Kasumi-1 (cell line): ENCODE data around the gene FAM162A.
"Not testable (repeated sequence)": the region's sequence is repeated elsewhere in the genome, so short reads cannot be mapped to it uniquely, and the experiment has no call there.

Source experiments
- DNase-seq, 2 experiments: peaks; one replicate each; lab custom pipeline; 2025; lab: John Stamatoyannopoulos, UW

The FAM162A gene

DNA sequence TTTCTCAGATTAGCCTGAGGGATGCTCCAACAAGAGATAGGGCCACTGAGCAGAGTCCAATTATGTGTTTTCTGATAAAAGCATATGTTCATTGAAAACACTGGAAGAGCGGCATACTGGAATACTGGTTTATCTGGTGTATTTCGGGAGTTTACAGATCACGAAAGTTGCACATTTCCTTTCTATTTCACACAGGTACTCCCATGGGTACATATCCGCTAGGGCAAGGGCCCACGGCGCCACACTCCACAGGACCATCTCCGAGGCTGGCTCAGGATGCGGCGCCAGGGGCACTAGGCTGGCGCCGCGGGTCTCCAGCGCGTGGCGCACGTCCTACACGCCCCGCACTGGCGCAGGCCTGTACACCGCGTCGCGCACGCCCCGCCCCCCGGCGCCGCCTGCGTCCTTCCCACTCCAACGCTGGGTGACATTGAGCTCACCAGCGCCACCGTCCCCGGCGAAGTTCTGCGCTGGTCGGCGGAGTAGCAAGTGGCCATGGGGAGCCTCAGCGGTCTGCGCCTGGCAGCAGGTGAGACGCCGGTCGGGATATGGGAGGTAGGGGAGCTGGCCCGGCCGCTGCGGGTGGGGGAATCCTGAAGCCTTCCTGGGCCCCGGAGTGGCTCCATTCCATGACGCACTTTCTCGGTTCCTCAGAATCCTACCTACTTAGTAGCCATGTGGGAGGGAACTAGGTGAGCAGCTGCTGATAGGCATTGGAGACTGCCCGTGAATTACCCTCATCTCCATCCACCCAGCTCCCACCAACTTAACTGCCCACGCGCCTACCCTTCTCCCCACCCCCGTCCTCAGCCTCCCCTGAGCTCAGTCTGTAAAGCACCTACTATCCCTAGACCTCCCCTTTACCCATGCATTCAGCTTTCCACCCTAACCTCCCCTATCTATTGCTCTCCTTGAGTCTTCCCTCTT is at the start of gene FAM162A:
FAM162A (plus strand) TSS at position 412 of the 927 bp plus-strand sequence; CDS start at position 496, 84 bp downstream.
- peak; percentile 91 to 92 for DNase-seq

GRCh38 chr3:122342803-122343202 is 41.2 kb upstream of the FAM162A start:
- no peak for DNase-seq

DNA sequence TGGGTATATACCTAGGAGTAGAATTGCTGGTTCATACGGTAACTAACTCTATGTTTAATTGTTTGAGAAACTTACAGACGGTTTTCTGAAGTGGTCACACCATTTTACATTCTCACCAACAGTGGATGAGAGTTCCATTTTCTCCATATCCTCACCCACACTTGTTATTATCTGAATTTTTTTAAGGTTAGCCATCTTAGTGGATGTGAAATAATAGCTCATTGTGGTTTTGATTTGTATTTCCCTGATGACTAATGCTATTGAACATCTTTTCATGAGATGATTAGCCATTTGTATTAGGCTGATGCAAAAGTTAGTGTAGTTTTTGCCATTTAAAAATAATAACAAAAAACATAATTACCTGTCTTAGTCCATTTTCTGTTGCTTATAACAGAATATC is 40.3 kb upstream of the FAM162A start:
- DNase-seq: no peak

- no peak for DNase-seq
Observed at GRCh38 chr3:122349171-122349570, 34.8 kb upstream of the FAM162A start.

GRCh38 chr3:122350814-122351418 is 33.1 kb upstream of the FAM162A start:
- DNase-seq: no peak

DNA sequence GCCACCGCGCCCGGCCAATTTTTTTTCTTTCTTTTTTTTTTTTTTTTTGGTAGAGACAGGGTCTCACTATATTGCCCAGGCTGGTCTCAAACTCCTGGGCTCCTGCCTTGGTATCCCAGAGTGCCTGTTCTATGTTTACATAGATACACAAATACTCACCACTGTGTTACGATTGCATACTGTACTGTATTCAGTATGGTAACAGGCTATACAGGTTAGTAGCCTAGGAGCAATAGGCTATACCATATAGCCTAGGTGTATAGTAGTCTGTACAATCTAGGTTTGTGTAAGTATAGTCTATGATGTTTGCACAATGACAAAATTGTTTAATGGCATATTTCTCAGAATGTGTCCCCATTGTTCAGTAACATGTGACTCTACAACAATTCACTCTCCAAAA is 32.4 kb upstream of the FAM162A start:
- no peak for DNase-seq

DNA sequence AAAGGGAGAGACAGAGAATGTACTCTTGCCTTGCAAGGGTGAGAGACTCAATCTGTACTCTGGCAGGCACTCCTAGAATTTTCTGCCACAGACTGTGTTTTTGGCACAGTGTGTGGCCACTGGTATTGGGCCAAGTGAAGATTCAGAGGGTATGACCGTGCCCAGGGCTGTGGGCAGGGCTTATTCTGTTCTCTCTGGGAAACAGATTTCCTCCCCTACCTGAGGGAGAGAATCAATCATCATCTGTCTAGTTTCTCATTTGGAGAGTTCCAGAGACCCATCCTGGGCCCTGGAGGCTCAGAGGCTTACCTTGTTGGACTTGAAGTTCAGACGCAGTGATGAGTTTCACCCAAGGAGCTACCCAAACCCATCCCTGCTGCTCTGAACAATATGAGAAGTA is 30.8 kb upstream of the FAM162A start:
- no peak for DNase-seq

DNA sequence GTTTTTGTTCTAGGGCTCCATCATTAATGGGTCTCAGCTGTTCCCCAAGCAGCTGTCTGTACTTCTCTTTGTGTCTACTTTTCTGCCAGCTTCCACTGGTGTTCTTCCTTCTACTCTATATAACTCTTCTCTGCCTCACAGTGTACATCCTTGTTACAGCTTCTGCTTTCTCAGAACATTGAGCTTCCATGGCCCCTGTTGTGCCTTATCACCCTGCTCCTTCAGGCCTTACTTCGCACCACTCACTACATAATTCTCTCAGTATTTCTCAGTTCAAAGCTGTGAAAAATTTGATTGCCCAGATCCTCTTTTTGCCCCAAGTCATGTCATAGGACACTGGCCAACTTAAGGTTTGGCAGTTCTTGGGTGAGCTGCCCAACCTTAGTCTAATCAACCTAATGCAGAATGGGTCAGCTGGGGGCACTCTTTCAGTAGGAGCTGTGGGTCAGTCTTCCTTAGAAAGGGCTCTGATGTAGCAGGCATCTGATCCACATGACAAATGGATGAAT is 30.0 kb upstream of the FAM162A start:
- DNase-seq: peak; percentile 27 to 30

GRCh38 chr3:122355612-122356011 is 28.4 kb upstream of the FAM162A start:
- DNase-seq: no peak

DNA sequence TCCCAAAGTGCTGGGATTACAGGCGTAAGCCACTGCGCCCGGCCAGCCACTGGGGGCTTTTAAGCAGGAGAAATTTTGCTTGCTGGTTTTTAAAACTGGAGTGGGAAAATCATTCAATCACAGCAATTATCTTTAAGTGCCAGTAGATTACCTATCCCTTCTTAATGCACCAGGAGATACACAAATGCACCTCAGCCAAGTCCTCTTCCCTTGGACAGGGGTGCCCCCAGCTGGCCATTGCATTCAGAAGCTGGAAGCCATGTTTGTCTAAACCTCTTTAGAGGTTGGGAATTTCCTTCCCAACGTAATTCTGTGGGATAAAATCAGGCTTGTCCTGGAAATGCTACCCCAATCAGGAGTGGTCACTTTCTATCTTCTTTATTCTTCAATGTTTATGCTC is 27.6 kb upstream of the FAM162A start:
- no peak for DNase-seq

GRCh38 chr3:122357828-122358702 is 25.9 kb upstream of the FAM162A start:
- DNase-seq: no peak

GRCh38 chr3:122358703-122359032 is 25.3 kb upstream of the FAM162A start:
- no peak for DNase-seq

DNA sequence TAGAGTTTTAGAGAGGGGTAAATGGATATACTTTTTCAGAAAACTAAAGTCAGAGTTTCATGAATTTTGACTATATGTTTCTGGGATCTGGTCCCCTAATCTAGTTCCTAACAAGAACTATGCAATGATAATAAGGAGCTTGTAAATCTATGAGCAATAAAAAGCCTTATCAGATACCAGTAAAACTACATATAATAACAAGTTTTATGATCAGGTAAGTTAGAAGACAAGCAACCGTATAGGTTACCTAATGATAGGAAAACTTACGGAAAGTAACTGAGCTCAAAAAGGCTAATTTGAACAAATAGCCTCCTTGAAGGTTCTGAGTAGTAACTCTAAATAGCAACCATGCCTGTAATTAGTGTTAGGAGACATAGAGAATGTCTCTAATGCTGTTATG is 22.0 kb upstream of the FAM162A start:
- no peak for DNase-seq

- no peak for DNase-seq
Observed at GRCh38 chr3:122364490-122364889, 19.5 kb upstream of the FAM162A start.

DNA sequence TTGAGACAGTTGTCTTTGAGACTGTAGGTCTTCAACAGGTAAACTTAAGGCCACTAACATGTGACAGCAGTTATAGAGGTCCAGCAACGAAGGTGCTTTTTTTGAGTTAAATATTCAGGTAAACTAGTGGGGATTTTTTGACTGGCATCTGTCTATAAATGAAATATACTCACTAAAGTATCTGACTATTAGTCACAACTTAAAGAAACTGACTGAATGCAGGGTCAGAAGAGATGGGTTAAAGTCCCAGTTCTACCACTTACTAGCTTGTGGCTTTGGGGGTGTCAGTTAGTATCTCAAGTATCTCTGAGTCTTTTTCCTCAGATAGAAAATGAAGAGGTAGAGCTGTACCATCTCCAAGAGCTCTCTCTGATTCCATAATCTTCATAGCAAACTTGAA is 18.9 kb upstream of the FAM162A start:
- DNase-seq: no peak

DNA sequence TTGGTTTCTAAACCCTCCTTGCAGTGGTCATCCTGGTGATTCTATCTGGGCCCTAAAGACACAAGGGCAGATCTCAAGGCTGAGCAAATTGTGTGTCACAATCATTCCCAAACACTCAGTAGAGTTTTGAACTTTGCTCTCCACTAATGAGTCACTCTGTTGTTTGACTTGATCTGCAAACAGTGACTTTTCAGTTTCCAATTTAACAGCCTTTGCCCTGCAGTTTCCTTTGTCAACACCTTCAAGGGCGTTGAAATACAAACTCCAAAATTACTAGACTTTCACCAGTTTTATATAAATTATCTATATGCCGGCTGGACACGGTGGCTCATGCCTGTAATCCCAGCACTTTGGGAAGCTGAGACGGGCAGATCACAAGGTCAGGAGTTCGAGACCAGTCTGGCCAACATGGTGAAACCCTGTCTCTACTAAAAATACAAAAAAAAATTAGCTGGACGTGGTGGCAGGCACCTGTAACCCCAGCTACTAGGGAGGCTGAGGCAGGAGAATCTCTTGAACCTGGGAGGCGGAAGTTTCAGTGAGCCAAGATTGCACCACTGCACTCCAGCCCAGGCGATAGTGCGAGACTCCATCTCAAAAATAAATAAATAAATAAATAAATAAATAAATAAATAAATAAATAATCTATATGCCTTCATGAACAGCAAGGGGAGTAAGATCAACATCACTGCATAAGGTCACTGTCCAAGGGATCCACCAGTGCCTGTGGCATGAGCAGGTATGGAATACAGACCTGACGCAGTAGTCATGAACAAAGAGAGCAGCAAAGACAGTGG is 18.2 kb upstream of the FAM162A start:
- not testable (repeated sequence) for DNase-seq

DNA sequence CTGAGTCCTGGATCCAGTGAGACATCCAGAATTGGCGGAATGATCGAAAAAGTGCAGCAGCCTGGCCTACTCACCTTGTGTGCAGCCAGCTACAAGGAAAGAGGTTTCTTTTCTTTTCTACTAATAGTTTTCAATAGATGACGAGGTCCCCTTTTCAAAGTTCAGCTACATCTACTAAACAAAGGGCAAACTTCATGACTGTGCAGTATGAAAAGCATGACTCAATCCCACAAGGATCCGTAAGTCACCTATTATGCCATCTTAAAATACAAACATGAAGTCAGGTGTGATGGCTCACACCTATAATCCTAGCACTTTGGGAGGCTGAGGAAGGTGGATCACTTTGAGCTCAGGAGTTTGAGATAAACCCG is 17.6 kb upstream of the FAM162A start:
- no peak for DNase-seq

DNA sequence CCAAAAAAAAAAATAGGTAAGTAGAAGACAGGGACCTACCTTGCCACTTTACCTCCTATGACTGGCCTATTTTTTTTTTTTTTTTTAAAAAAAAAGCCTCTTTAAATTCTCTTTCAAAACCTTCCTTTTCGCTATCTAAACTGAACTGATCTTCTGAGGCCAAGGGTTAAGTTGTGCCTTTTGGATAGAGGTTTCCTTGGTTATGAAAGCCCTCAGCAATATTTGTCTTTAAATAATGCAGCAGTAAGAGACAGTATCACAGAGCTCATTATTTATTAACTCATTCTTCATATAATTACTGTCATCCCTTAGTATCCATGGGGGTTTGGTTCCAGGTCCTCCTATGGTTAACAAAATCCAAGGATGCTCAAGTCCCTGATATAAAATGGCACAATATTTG is 9.9 kb upstream of the FAM162A start:
- DNase-seq: no peak

GRCh38 chr3:122377975-122378374 is 6.0 kb upstream of the FAM162A start:
- DNase-seq: no peak

GRCh38 chr3:122382888-122383666 is 905 bp upstream of the FAM162A start, which contains the start of gene MIX23:
Gene MIX23 (minus strand): TSS chr3:122383231. CDS start chr3:122383224, 7 bp downstream.
- DNase-seq: peak; percentile 90 to 93

GRCh38 chr3:122387709-122388108 is 3.7 kb downstream of the FAM162A start:
- DNase-seq: no peak
